Hepatocyte (in vitro differentiated cells): ENCODE measurements around the gene ADORA2A.

Experiments
- EZH2phosphoT487 ChIP-seq: fragments of 200-600 bp; sonication (generic); IDR thresholded peaks from one replicate; pipeline ENCODE4 v1.6.1; 2018; ENCODE audit warnings: antibody characterized with exemption, mild to moderate bottlenecking, low read depth, moderate library complexity; ENCODE audit not compliant: unreplicated experiment, severe bottlenecking
- TF ChIP-seq, protein P1 (sequence below): fragments of 200-600 bp; sonication (generic); IDR thresholded peaks from 2 replicates; pipeline ENCODE4 v1.5.1; 2016; ENCODE audit warnings: antibody characterized with exemption, mild to moderate bottlenecking; ENCODE audit not compliant: poor library complexity

DNA sequence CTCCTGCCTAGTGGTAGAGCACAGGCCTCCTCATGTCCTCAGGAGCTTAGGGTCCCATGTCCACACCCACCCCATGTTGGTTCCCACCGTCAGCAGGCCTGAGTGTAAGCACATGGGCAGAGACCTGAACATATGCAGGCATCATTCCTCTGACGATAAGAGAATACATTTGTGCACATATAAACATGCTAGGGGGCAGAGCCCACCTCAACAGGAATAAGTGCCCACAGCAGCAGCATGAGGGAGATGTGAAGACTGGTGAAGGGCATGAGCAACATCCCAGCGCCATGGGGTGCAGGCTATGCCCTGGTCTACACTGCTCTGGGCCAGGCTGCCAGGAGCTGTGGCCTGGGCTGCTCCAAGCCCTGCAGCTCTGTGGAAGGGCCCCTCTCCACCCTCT lies 16.9 kb downstream of the ADORA2A start:
- TF ChIP-seq, protein P1, sequence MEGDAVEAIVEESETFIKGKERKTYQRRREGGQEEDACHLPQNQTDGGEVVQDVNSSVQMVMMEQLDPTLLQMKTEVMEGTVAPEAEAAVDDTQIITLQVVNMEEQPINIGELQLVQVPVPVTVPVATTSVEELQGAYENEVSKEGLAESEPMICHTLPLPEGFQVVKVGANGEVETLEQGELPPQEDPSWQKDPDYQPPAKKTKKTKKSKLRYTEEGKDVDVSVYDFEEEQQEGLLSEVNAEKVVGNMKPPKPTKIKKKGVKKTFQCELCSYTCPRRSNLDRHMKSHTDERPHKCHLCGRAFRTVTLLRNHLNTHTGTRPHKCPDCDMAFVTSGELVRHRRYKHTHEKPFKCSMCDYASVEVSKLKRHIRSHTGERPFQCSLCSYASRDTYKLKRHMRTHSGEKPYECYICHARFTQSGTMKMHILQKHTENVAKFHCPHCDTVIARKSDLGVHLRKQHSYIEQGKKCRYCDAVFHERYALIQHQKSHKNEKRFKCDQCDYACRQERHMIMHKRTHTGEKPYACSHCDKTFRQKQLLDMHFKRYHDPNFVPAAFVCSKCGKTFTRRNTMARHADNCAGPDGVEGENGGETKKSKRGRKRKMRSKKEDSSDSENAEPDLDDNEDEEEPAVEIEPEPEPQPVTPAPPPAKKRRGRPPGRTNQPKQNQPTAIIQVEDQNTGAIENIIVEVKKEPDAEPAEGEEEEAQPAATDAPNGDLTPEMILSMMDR, result no peak
- no peak for TF ChIP-seq EZH2phosphoT487
